AG10803 (cell line): Measurements from ENCODE around the gene MEN1.

Experiments used
- DNase-seq: peaks from one replicate; pipeline ENCODE4 v3.0.0; 2010; ENCODE audit warnings: low read depth
- H3K4me3 ChIP-seq: 2 replicates; pipeline ENCODE4 v1.5.1; 2011; ENCODE audit warnings: mild to moderate bottlenecking, low read length, control low read depth
- CTCF ChIP-seq: conservative IDR thresholded peaks from 2 replicates; pipeline ENCODE4 v1.5.1; 2011; ENCODE audit warnings: mild to moderate bottlenecking, low read length, control low read depth, inconsistent platforms

MEN1 gene

GRCh38 chr11:64784813-64785581 is 25.4 kb downstream of the MEN1 start:
- no peak for TF ChIP-seq CTCF
- no peak for DNase-seq
- no peak overlapping the region for H3K4me3 ChIP-seq

GRCh38 chr11:64778473-64779298 is 31.7 kb downstream of the MEN1 start, which contains the start of gene SF1:
SF1 (minus strand) TSS chr11:64778542; CDS start chr11:64778392, 150 bp downstream.
- TF ChIP-seq CTCF: no peak
- peak; percentile 99 for DNase-seq
- peak within 1 kb of the TSS; percentile 96 for H3K4me3 ChIP-seq

GRCh38 chr11:64778223-64778472 is 32.2 kb downstream of the MEN1 start:
- DNase-seq: no peak
- no peak for TF ChIP-seq CTCF
- peak overlapping the region; percentile 69 for H3K4me3 ChIP-seq

- no peak for TF ChIP-seq CTCF
- DNase-seq: peak; percentile 74
Measured at GRCh38 chr11:64777449-64778222, 32.7 kb downstream of the MEN1 start.

GRCh38 chr11:64776875-64777274 is 33.5 kb downstream of the MEN1 start:
- H3K4me3 ChIP-seq: peak overlapping the region; percentile 96
- TF ChIP-seq CTCF: no peak
- DNase-seq: no peak

More at GRCh38 chr11:64777449-64778222, 32.7 kb downstream of the MEN1 start:
- peak overlapping the region; percentile 96 for H3K4me3 ChIP-seq

GRCh38 chr11:64776425-64776824 is 33.9 kb downstream of the MEN1 start:
- TF ChIP-seq CTCF: no peak
- no peak for DNase-seq
- H3K4me3 ChIP-seq: peak overlapping the region; percentile 96
